Measurements from ENCODE around the gene SLC49A3. TPM values are rescaled to one million over a fixed set of nuclear protein-coding genes. Genes with fewer than 3 reads are reported as not detected.

Gene SLC49A3
- total and polyA plus RNA-seq, 2 of the 8 experiments (the other 6 are each of a cell fraction or from before 2014, with no cell fraction given), result 5.0 to 8.8 TPM

DNA sequence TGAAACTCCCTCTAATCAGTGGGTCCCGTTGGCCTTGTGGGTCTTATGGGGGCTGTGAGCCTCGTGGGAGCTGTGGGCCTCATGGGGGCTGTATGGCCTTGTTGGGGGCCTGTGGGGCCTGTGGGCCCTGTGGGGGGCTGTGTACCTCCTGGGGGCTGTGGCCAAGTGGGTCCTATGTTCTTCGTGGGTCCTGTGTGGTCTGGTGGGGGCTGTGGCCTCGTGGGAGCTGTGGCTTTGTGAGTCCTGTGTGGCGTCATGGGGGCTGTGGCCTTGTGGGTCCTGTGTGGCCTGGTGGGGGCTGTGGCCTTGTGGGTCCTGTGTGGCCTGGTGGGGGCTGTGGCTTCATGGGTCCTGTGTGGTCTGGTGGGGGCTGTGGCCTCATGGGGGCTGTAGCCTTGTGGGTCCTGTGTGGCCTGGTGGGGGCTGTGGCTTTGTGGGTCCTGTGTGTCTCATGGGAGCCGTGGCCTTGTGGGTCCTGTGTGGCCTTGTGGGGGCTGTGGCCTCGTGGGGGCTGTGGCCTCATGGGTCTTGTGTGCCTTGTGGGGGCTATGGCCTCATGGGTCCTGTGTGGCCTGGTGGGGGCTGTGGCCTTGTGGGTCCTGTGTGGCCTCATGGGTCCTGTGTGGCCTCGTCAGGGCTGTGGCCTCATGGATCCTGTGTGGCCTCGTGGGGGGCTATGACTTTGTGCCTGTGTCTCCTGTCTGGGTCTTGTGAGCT lies 24.1 kb upstream of the SLC49A3 start (continued):
- TF ChIP-seq, protein P1, sequence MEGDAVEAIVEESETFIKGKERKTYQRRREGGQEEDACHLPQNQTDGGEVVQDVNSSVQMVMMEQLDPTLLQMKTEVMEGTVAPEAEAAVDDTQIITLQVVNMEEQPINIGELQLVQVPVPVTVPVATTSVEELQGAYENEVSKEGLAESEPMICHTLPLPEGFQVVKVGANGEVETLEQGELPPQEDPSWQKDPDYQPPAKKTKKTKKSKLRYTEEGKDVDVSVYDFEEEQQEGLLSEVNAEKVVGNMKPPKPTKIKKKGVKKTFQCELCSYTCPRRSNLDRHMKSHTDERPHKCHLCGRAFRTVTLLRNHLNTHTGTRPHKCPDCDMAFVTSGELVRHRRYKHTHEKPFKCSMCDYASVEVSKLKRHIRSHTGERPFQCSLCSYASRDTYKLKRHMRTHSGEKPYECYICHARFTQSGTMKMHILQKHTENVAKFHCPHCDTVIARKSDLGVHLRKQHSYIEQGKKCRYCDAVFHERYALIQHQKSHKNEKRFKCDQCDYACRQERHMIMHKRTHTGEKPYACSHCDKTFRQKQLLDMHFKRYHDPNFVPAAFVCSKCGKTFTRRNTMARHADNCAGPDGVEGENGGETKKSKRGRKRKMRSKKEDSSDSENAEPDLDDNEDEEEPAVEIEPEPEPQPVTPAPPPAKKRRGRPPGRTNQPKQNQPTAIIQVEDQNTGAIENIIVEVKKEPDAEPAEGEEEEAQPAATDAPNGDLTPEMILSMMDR (IDR thresholded peaks at IDR 0.05; ENCODE audit: control extremely low read depth in 1 of 3, insufficient read depth in 1 of 3, low read depth in 1 of 3, low read length in 3 of 3), result no peak
- TF ChIP-seq KDM1A (IDR thresholded peaks at IDR 0.05; ENCODE audit: borderline replicate concordance, low read length) (no peak), SRF (IDR thresholded peaks at IDR 0.05; ENCODE audit: low read depth, low read length) (no peak), GABPA (IDR thresholded peaks at IDR 0.05; ENCODE audit: borderline replicate concordance, insufficient read depth, low read length) (no peak), KDM5A (IDR thresholded peaks at IDR 0.05; ENCODE audit: low read length) (no peak), EZH2 (IDR thresholded peaks at IDR 0.05; ENCODE audit: low read depth, low read length, severe bottlenecking) (no peak), TBP (IDR thresholded peaks at IDR 0.05; ENCODE audit: low read depth, low read length) (no peak), CHD2 (IDR thresholded peaks at IDR 0.05; ENCODE audit: low read length) (no peak)

All from H1 (cell line).